Uterus (tissue), 2 donors: ENCODE results near the gene RNH1.

Experiments used
- CTCF ChIP-seq, 4 experiments: fragments of 200-600 bp in 2 of 4; fragments of 450-650 bp in 2 of 4; sonication (generic) in 2 of 4; IDR thresholded peaks; one replicate each; pipeline ENCODE4 v1.5.1; 2016 to 2019; ENCODE audit warnings: antibody characterized with exemption in 4 of 4, mild to moderate bottlenecking in 2 of 4, moderate library complexity in 1 of 4
- POLR2A ChIP-seq, 2 donors: fragments of 450-650 bp; IDR thresholded peaks; one replicate each; pipeline ENCODE4 v1.6.1; 2016; ENCODE audit warnings: antibody characterized with exemption in 2 of 2, mild to moderate bottlenecking in 1 of 2, moderate library complexity in 1 of 2

DNA sequence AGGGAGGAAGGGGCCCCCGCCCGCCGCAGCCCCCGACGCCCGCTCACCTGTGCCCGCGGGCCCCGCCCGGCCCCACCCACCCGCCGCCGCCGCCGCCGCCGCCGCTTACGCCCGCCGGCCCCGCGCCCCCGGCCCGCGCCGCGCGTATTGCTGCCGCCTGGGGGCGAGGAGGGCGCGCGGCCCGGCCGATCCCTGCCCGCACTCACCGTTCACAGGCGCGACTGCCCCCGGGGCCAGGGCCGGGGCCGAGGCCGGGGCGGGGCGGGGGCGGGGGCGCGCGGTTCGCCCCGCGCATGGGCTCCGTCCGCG, 28.1 kb upstream of the RNH1 start:
- peak in 1 of 4 experiments; percentile 33 for TF ChIP-seq CTCF (IDR thresholded peaks at IDR 0.05)
- no peak for TF ChIP-seq POLR2A (IDR thresholded peaks at IDR 0.05)
